Measurements from ENCODE around the gene POM121L2. TPM values are rescaled to one million over a fixed set of nuclear protein-coding genes. Genes with fewer than 3 reads are reported as not detected.

Gene POM121L2
- total and polyA plus RNA-seq, 9 of the 15 experiments (the other 6 are each of a cell fraction or from before 2014, with no cell fraction given), result 0.23 to 0.45 TPM; not detected in 7

GRCh38 chr6:27290850-27291208 lies 21.2 kb downstream of the POM121L2 start (continued):
- TF ChIP-seq IRF9 (tag; IDR thresholded peaks at IDR 0.05) (0 out of 2 replicates have a peak, but pooled peaks have one; percentile 32), E2F5 (CRISPR knock-in tag; IDR thresholded peaks at IDR 0.05) (0 out of 2 replicates have a peak, but pooled peaks have one; percentile 47), FOXJ2 (tag; IDR thresholded peaks at IDR 0.05) (peak; percentile 8; the same call in 1 of the 2 replicates), CTCFL (IDR thresholded peaks at IDR 0.05; ENCODE audit: borderline replicate concordance, insufficient read depth, low read depth, low read length, poor library complexity, severe bottlenecking) (no peak), SP1 (CRISPR knock-in tag; IDR thresholded peaks at IDR 0.05) (peak; percentile 42; the same call in 1 of the 2 replicates), ZNF609 (CRISPR knock-in tag; IDR thresholded peaks at IDR 0.05; ENCODE audit: borderline replicate concordance) (0 out of 2 replicates have a peak, but pooled peaks have one; percentile 79), TOE1 (IDR thresholded peaks at IDR 0.05; ENCODE audit: borderline replicate concordance) (no peak), TOE1 (CRISPR knock-in tag; IDR thresholded peaks at IDR 0.05; ENCODE audit: borderline replicate concordance, low read depth) (0 out of 2 replicates have a peak, but pooled peaks have one; percentile 46), RBM39 (optimal IDR thresholded peaks at IDR 0.05; ENCODE audit: low read depth, low read length) (peak; percentile 10), HMBOX1 (IDR thresholded peaks at IDR 0.05) (peak; percentile 51; the same call in 1 of the 2 replicates), TFE3 (CRISPR knock-in tag; IDR thresholded peaks at IDR 0.05) (peak; percentile 74), ZBTB7A (IDR thresholded peaks at IDR 0.05; ENCODE audit: borderline replicate concordance, control insufficient read depth, low read depth, low read length) (peak; percentile 92)
